ENCODE results near the gene LDB3.

DNA sequence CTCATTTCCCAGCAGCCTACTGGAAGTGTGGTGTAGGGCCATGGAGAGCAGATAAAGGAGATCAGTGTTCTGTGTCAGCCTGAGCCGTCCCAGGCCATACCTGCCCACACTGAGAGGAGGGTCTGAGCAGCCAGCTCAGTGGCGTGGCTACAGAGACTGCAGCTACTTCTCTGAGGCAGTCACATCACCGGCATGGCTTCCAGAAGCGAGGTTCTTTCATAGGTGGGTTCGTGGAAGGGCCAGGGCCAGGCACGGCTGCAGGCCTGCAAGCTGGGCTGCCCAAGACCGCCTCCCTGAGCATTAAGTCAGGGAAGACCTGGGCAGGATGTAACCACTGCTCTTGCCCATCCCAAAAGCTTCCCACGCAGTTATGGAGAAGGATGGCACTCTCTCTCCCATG is 34.9 kb downstream of the LDB3 start:
- no peak for TF ChIP-seq CTCF (IDR thresholded peaks at IDR 0.05; ENCODE audit: borderline replicate concordance, extremely low read depth, low read length, poor library complexity, severe bottlenecking)
- no peak for TF ChIP-seq EZH2 (IDR thresholded peaks at IDR 0.05; ENCODE audit: borderline replicate concordance, low read depth, low read length, severe bottlenecking)
